Chondrocyte (in vitro differentiated cells): Measurements from ENCODE around the gene SHPK. TPM values are rescaled to one million over a fixed set of nuclear protein-coding genes. Genes with fewer than 3 reads are reported as not detected.

Experiments used
- DNase-seq: peaks from one replicate; pipeline ENCODE4 v3.0.0; 2021; ENCODE audit warnings: mixed read lengths, low spot score
- H3K27ac Mint-ChIP-seq: one replicate; pipeline ENCODE4 v1.8.0; 2021; ENCODE audit warnings: mild to moderate bottlenecking, moderate library complexity, mixed read lengths; ENCODE audit not compliant: unreplicated experiment
- H3K27me3 Mint-ChIP-seq: 2 replicates; pipeline ENCODE4 v1.8.0; 2021; ENCODE audit warnings: low read depth, mixed read lengths
- H3K36me3 Mint-ChIP-seq: 2 replicates; pipeline ENCODE4 v1.8.0; 2021; ENCODE audit warnings: low read depth, mixed read lengths
- H3K4me1 Mint-ChIP-seq: 2 replicates; pipeline ENCODE4 v1.8.0; 2021; ENCODE audit warnings: low read depth, mild to moderate bottlenecking, mixed read lengths
- H3K4me3 Mint-ChIP-seq: one replicate; pipeline ENCODE4 v1.8.0; 2021; ENCODE audit warnings: mild to moderate bottlenecking, moderate library complexity, mixed read lengths; ENCODE audit not compliant: unreplicated experiment
- H3K9me3 Mint-ChIP-seq: 2 replicates; pipeline ENCODE4 v1.8.0; 2021; ENCODE audit warnings: low read depth, mixed read lengths
- CTCF ChIP-seq: fragments of 200-600 bp; sonication (generic); IDR thresholded peaks from 2 replicates; pipeline ENCODE4 v1.5.0; 2021; ENCODE audit warnings: antibody characterized with exemption, mild to moderate bottlenecking, moderate library complexity
- total RNA-seq: library from RNA; stranded (reverse); gene quantifications from 3 replicates; pipeline ENCODE4 v1.2.1, GENCODE V29; 2021

Gene SHPK
- total RNA-seq, 1 donor from 2014 or later: 5.6 TPM

- Mint-ChIP-seq H3K9me3 (no peaks in the 10 kb centered on the region), H3K4me3 (peak overlapping the region; percentile 91), H3K36me3 (peaks cover 7% of the 10 kb centered on the region), H3K27ac (peak overlapping the region; percentile 92), H3K27me3 (no peaks in the 10 kb centered on the region), H3K4me1 (peaks cover 37% of the 10 kb centered on the region)
- DNase-seq: no peak
- no peak for TF ChIP-seq CTCF
Measured at GRCh38 chr17:3666516-3666915, 30.5 kb upstream of the SHPK start.

GRCh38 chr17:3665834-3666233 lies 29.8 kb upstream of the SHPK start:
- no peak for DNase-seq
- TF ChIP-seq CTCF: no peak
- peak overlapping the region; percentile 63 for H3K27ac Mint-ChIP-seq
- H3K4me1 Mint-ChIP-seq: peaks cover 41% of the 10 kb centered on the region
- H3K9me3 Mint-ChIP-seq: no peaks in the 10 kb centered on the region
- H3K4me3 Mint-ChIP-seq: peak overlapping the region; percentile 91
- no peaks in the 10 kb centered on the region for H3K27me3 Mint-ChIP-seq
- H3K36me3 Mint-ChIP-seq: peaks cover 7% of the 10 kb centered on the region

GRCh38 chr17:3663102-3664011 lies 27.3 kb upstream of the SHPK start:
- no peak for DNase-seq
- Mint-ChIP-seq H3K27ac (peak overlapping the region; percentile 41), H3K4me3 (no peak overlapping the region), H3K27me3 (no peaks in the 10 kb centered on the region), H3K9me3 (no peaks in the 10 kb centered on the region), H3K36me3 (peaks cover 7% of the 10 kb centered on the region), H3K4me1 (peaks cover 53% of the 10 kb centered on the region)
- TF ChIP-seq CTCF: no peak

- TF ChIP-seq CTCF: no peak
- no peaks in the 10 kb centered on the region for H3K27me3 Mint-ChIP-seq
- no peaks in the 10 kb centered on the region for H3K9me3 Mint-ChIP-seq
- peaks cover 32% of the 10 kb centered on the region for H3K4me1 Mint-ChIP-seq
- H3K27ac Mint-ChIP-seq: peak overlapping the region; percentile 89
- H3K36me3 Mint-ChIP-seq: peaks cover 4% of the 10 kb centered on the region
- no peak overlapping the region for H3K4me3 Mint-ChIP-seq
- no peak for DNase-seq
Measured at GRCh38 chr17:3660311-3660891, 24.4 kb upstream of the SHPK start.

GRCh38 chr17:3659541-3660111 lies 23.6 kb upstream of the SHPK start:
- peak overlapping the region; percentile 89 for H3K27ac Mint-ChIP-seq

More at GRCh38 chr17:3659541-3660111, 23.6 kb upstream of the SHPK start:
- TF ChIP-seq CTCF: peak; percentile 43
- Mint-ChIP-seq H3K9me3 (no peaks in the 10 kb centered on the region), H3K4me1 (peaks cover 25% of the 10 kb centered on the region), H3K27me3 (no peaks in the 10 kb centered on the region), H3K36me3 (peaks cover 4% of the 10 kb centered on the region), H3K4me3 (no peak overlapping the region)
- no peak for DNase-seq
